NCI-H2196 treated with DMSO at 0.1 percent for 48 hours (cell line): Measurements from ENCODE around the gene SUSD1.
"Not testable (repeated sequence)": the region's sequence is repeated elsewhere in the genome, so short reads cannot be mapped to it uniquely, and the experiment has no call there.

Experiments
- DNase-seq: peaks from one replicate; lab custom pipeline; 2025; ENCODE audit not compliant: unreplicated experiment; lab: John Stamatoyannopoulos, UW

The SUSD1 gene

DNA sequence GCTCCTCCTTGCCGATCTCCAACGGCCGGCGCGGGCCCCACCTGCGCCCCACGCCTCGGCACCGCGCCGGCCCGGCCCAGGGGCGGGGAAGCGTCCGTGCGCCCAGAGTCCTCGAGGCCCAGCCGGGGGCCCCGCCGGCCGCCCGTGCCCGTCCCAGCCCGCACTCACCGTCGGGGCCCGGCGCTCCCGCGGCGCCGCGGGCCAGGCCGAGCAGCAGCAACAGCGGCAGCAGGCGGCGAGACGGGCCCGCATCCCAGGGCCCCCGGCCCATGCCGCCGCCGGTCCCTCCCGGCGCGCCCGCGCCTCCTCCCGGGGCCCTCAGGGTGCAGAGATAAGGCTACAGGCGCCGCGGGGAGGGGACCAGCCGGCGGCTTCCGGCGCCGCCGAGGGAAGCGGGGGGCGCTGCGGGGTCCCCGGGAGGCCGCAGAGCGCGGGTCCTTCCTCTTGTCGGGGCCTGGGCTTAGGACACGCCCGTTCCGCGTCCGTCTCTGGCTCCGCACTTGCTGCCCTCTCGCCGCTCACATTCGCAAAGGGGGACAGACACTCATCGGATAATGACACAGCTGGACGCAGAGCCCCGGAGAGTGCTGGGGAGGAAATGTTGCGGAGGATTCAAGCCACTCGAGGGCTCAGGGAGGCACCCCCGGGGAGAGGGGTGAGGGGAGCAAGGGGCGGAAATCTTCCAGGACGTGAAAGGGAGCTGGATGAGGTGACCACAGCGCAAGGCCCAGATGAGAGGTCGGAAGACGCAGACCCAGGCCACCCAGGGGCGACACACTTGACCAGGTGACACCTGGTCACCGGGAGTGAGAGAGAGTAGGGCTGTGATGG is at the start of gene SUSD1:
TSS of gene SUSD1 (minus strand) at position 333 of the 831 bp plus-strand sequence. CDS start at position 271, 62 bp downstream.
- no peak for DNase-seq

DNA sequence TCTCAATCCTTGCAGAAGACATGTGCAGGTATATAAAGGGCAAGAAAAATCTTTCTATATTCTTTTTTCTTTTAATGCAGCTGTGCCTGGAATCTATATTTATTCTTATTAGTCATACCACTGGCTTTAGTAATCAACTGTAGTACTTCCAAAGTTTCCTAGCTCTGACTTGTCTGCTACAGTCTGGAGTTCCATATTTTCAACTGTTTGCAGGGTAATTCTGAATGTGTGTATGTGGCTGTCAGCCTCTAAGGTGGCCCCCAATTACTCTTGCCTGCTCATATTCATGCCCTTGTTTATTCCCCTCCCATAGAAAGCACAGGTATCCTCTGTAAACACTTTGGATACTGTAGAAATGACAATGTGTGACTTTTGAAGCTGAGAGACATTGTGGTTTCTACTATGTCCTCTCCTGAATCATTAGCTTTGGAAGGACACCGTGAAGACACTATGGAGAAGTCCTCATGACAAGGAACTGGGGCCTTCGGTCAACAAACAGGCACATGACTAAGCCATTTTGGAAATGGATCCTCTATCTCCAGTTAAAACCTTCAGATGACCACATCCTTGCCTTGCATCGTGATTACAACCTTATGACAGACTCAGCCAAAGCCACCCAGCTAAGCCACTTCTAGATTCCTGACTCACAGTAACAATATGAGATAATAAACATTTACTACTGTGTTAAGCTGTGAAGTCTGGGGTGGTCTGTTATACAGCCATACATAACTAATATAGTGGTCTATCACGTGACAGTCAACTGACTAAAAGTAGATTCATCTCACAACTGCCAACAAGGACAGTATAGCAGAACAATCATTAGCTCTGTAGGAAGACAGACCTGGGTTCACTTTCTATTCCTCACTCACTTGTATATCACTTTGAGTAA is 49.5 kb upstream of the SUSD1 start:
- DNase-seq, result no peak

DNA sequence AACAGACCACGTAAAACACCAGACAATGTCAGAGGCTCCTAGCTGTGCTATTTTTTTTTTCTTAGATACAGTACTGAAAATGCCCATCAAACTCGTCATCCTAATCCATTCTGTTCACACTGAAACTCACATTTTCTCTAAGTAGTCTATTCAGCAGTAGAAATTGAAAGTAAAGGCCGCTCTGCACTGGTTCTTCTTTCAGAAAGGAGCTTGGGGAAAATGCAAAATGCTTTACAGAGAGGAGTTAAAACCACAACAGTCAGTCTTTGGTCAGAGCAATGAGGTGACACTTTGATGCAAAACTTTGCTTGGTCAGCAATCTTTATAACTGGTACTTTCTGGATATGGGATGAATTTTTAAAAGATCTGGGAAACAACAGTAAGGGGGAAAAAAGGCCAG is 43.8 kb upstream of the SUSD1 start:
- no peak for DNase-seq

DNA sequence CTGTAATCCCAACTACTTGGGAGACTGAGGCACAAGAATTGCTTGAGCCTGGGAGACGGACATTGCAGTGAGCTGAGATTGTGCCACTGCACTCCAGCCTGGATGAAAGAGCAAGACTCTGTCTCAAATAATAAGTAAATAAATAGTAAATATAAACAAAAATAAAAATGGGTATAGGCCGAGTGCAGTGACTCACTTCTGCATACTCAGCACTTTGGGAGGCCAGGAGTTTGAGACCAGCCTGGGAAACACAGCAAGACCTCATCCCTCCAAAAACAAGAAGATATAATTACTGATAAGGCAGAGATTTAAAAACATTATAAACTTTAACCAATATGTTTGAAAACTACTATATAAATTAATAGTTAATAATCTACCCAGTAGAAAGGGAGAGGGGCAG is 37.8 kb upstream of the SUSD1 start:
- no peak for DNase-seq

DNA sequence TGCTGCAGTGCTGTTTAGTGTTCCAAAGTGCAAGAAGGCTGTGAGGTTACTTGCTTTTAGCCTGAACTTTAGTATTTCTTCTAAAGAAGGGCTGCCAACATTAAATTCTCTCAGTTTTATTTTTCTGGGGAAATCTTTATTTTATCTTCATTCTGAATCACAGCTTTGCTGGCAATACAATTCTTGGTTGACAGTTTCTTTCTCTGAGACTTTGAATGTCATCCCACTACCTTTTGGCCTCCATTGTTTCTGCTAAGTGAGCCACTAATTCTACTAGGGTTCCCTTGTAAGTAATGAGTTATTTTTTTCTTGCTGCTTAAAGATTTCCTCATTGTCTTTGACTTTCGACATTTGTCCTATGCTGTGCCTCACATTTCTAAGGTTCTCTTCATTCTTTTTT is 32.4 kb upstream of the SUSD1 start:
- no peak for DNase-seq

DNA sequence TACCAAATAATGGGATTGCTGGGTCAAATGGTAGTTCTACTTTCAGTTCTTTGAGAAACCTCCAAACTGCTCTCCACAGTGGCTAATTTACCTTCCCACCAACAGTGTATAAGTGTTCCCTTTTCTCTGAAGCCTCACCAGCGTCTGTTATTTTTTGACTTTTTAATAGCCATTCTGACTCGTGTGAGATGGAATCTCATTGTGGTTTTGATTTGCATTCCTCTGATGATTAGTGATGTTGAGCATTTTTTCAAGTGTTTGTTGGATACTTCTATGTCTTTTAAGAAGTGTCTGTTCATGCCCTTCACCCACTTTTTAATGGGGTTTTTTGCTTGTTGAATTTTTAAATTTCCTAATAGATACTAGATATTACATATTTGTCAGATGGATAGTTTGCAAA is 28.4 kb upstream of the SUSD1 start:
- no peak for DNase-seq

DNA sequence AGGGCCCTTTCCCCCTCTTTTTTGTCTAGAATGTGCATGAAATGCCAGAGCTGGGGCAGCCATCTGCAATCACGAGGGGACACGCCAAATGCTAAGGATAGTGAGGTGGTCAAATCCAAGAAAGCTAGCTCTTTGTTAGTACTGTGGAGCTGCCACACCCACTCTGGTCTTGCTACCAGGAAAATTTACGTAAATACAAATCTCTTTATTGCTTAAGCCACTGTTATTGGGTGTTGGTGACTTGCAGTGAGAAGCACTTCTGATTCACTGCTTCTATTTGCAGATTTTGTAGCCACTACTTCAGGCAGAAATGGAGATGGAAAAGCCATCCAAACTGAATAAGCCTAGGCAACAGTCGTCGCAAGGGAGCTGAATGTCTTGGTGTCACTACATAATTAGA is 25.6 kb upstream of the SUSD1 start:
- DNase-seq, result no peak

DNA sequence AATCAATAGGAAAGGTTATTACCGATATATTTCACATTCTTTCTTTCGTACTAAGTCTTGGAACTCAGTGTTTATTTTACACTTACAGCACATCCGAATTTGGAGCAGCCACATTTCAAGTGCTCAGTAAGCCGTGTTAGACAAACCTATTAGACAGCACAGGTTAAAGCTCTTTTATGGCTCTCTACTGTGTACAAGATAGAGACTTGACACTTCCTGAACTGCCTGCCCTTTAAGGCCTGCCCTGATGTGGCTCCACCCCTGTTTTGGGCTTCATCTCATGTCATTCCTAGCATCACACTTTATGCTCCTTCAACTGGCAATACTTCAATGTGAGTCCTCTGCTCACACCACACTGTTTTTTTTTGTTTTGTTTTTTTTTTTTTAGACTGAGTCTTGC is 23.5 kb upstream of the SUSD1 start:
- no peak for DNase-seq

DNA sequence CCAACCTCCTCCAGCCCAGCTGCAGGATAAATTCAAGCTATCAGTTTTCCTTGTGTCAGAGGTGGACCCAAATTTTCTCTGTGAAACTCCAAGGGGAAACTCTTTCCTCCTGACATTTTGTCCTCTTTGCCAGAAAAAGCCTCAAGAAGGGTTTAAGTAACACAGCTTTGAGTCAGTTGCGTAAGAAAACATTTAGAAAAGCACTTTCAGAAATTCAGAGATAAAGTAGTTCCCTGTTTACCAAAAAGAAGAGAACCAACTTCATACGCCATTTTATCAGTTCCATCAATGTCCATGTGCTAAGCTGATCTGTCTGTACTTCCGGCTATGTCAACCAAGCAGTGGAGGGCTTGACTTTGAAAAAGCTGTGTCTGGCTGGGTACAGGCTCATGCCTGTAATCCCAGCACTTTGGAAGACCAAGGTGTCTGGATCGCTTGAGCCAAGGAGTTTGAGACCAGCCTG is 19.9 kb upstream of the SUSD1 start:
- DNase-seq, result no peak

DNA sequence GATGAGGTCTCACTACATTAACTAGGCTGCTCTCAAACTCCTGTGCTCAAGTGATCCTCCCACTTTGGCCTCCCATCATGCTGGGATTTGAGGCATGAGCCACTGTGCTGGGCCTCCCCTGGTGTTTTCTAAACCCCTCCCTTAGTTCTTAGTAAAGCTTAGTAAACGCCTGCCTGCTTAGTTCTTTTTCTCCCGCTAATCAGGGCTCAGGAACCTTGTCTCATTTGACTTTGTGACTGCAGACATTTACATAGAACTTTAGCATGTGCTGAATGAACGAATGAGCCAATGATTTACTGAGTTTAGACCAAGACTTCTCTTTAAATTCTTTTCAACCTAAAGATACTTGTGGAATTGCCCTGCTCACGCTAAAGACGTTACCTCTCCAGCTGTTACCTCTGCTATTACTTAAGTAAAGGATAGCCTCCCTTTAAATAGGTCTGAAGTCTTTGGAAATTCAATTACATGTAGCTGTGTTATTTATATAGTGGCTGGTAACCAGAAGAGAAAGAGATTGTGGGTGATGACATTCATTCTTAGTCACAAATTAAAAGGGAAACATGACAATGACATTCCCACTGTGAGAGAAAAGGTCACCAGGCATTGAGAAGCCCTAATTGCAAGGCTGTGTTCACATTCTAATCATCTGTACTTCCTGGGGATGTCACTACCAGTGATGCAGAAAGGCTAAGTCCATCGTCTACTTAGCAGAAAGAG is 18.6 kb upstream of the SUSD1 start:
- no peak for DNase-seq

DNA sequence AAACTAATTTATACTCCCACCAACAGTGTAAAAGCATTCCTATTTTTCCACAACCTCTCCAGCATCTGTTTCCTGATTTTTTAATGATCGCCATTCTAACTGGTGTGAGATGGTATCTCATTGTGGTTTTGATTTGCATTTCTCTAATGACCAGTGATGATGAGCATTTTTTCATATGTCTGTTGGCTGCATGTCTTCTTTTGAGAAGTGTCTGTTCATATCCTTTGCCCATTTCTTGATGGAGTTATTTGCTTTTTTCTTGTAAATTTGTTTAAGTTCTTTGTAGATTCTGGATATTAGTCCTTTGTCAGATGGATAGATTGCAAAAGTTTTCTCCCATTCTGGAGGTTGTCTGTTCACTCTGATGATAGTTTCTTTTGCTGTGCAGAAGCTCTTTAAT is 15.2 kb upstream of the SUSD1 start:
- not testable (repeated sequence) for DNase-seq

DNA sequence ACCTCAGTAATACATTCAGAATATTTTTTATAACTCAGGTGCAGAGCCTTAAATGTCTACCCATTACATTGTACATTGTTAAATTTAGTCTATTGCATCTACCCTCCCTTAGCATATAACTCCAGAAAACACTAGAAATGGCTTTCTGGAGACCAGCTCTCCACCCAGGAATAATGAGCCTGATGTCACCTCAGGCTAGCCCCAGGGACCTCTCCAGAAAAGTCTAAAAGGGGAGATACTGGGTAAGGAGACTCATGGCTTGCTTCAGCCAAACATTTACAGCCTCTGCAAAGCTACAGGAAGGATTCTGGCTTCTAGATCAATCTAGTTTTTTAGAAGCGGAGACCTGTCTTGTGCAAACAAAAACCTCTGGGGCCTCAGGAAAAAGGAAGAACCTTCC is 13.8 kb upstream of the SUSD1 start:
- no peak for DNase-seq

DNA sequence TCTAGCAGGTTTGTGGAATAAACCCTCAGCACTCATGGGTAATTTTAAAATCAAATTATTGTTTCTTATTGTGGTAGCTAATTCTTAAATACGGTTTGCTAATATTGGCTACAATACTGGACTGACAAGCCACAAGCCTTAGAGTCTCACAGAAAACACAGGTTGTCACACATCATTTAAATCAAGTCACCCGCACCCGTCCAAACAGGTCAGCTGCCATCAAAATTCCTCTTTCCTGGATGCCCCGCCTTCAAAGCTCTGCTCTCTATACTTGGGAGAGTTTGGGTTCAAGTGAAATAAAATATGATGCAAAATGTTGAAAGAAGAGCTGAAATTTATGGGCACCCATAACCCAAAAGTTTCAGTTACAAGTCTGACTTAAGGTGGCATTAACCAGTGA is 12.3 kb upstream of the SUSD1 start:
- no peak for DNase-seq

DNA sequence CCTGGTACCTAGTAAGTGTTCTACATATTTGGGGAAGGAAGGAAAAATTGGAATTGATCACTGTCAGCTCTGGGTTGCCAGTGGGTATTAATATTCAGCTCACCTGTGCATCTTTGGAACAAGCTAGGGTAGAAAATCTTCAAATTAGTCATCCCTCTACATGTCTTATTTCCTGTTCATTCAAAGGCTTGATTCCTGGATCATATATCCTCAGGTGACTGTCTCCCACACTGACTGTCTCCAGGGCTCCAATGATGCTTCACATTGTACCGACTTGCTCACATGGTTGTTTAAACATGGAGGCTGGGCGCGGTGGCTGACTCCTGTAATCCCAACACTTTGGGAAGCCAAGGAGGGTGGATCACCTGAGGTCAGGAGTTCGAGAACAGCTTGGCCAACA is 11.6 kb upstream of the SUSD1 start:
- DNase-seq, result no peak

DNA sequence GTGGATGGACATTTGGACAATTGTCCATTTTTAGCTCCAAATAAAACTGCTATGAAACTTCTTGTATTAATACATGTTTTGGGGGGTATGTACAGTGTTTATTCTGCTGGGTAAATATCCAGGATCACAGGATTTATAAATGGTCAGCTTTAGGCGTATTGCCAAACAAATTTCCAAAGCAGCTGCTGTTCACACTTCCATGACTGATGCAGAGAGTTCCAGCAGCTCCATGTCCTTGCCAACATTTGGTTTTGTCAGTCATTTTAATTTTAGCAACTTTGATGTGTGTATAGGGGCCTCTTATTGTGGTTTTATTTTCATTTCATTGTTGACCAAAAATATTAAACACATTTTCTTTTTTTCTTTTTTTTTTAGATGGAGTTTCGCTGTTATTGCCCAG is 9.8 kb upstream of the SUSD1 start:
- no peak for DNase-seq

DNA sequence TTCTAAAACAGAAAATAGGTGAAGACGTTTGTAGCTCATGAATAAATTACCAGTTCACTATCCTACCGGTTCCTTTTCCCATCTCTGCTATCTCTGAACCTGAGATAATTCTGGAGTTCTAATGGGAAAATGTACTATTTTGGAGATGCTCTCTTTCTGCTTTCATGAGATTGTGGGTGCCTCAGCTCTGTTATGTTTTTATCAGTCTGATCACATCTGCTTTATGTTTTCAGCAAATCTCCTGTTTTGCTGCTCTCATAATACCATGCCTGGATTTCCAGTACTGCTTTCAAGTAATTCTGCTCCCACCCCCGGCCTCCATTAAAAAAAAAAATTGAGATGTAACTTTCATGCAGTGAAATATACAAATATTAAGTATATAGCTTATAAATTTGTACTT is 9.1 kb upstream of the SUSD1 start:
- DNase-seq, result no peak

DNA sequence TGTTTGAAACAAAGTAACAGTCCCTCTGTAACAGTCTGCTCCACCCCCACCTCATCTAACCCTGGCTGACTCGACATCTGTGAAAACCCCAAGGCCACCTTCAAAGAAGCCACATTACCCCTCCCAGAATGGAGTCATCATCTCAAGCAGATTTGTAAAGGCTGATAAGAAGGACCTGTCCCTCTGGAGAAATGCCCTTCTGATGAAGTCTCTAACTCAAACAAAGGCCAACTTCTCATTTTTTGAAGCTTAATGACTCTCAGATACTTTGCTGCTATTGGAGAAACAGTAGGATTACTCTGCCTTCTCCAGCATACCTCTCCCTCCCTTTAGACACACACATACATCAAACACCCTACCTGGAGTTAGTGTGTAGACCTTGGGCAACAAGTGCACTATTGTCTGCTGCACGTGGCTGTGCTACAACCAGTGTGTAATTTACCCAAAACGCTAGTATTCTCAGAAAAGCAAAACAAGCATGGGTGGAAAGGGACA is 5.3 kb upstream of the SUSD1 start:
- DNase-seq, result no peak

DNA sequence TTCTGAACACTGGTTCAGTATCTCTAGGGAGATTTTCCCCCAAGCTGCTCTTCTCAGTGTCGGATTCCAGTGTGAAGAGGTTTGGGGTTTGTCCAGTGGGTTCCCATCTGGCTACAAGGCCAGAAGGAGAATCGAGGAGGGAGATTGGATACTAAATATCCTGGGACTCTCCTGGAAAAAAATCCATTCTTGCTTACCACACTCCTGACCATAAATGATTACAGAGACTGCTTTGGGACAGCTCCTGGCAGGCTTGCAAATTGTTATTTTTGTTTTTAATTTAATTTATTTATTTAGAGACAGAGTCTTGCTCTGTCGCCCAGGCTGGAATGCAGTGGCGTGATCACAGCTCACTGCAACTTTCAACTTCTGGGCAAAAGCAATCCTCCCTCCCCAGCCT is 4.7 kb upstream of the SUSD1 start:
- no peak for DNase-seq

DNA sequence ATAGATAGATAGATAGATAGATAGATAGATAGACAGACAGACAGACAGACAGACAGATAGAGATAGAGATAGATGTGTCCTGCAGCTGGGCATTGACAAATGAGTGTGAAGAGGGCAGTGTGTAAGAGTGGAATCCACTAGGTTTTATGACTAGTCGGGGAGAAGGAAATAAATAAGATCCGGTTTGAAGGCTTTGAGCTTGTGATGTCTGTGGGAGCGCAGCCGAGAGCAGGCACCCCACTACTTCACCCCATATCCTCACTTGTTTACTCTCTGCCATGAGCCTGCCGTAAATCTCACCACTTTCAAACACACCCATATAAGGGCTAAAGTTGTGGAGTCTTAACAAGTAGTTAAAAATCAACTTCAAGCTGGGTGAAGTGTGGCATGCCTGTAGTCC is 1.4 kb upstream of the SUSD1 start:
- DNase-seq, result no peak

DNA sequence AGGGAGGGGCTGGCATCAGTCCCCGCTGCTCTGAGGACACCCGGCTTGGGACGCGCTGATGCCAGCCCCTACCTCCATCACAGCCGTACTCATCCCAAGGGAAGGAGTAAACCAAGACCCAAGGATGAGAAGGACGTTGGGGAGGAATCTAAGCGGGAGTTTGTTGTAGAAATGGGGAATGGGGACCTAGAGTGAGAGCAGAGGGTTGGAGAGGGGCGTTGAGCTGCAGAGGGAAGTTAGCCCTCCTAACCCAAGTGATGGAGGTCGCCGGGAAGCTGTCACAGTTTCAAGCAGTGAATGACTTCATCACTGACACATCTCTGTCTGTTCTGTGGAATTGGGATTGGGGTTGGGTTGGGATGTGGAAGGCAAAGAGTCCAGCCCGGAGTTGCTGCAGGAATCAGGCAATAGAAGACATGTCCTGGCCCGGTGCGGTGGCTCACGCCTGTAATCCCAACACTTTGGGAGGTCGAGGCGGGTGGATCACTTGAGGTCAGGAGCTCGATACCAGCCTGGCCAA is 759 bp upstream of the SUSD1 start:
- DNase-seq, result no peak
